Measurements from ENCODE around the gene MOCOS.
"Not testable (repeated sequence)": the region's sequence is repeated elsewhere in the genome, so short reads cannot be mapped to it uniquely, and the experiment has no call there.

Gene MOCOS

GRCh38 chr18:36187193-36187825 lies at the start of gene MOCOS:
Gene MOCOS (plus strand): TSS chr18:36187497. CDS start chr18:36187540, 43 bp downstream.
- DNase-seq (ENCODE audit: low read depth in 3 of 3) = no peak

GRCh38 chr18:36139245-36139644 lies 48.1 kb upstream of the MOCOS start:
- no peak for DNase-seq (ENCODE audit: low read depth in 3 of 3)

GRCh38 chr18:36141576-36141975 lies 45.7 kb upstream of the MOCOS start:
- no peak for DNase-seq (ENCODE audit: low read depth in 3 of 3)

- DNase-seq (ENCODE audit: low read depth in 3 of 3) = no peak
Measured at GRCh38 chr18:36142751-36143150, 44.5 kb upstream of the MOCOS start.

- DNase-seq (ENCODE audit: low read depth in 3 of 3) = no peak
Measured at GRCh38 chr18:36143391-36143790, 43.9 kb upstream of the MOCOS start.

GRCh38 chr18:36149514-36150289 lies 37.6 kb upstream of the MOCOS start:
- no peak for DNase-seq (ENCODE audit: low read depth in 3 of 3)

- no peak for DNase-seq (ENCODE audit: low read depth in 3 of 3)
Measured at GRCh38 chr18:36152781-36153180, 34.5 kb upstream of the MOCOS start.

GRCh38 chr18:36153203-36153602 lies 34.1 kb upstream of the MOCOS start:
- no peak for DNase-seq (ENCODE audit: low read depth in 3 of 3)

GRCh38 chr18:36153771-36154170 lies 33.5 kb upstream of the MOCOS start:
- DNase-seq (ENCODE audit: low read depth in 3 of 3) = no peak

- DNase-seq (ENCODE audit: low read depth in 3 of 3) = no peak
Measured at GRCh38 chr18:36155851-36156757, 31.2 kb upstream of the MOCOS start.

- no peak for DNase-seq (ENCODE audit: low read depth in 3 of 3)
Measured at GRCh38 chr18:36157441-36157840, 29.9 kb upstream of the MOCOS start.

- DNase-seq (ENCODE audit: low read depth in 3 of 3) = no peak
Measured at GRCh38 chr18:36158266-36158867, 28.9 kb upstream of the MOCOS start.

GRCh38 chr18:36160959-36161371 lies 26.3 kb upstream of the MOCOS start:
- no peak for DNase-seq (ENCODE audit: low read depth in 3 of 3)

GRCh38 chr18:36162981-36163380 lies 24.3 kb upstream of the MOCOS start:
- no peak for DNase-seq (ENCODE audit: low read depth in 3 of 3)

- no peak for DNase-seq (ENCODE audit: low read depth in 3 of 3)
Measured at GRCh38 chr18:36167692-36168218, 19.5 kb upstream of the MOCOS start.

- not testable (repeated sequence) for DNase-seq (ENCODE audit: low read depth in 3 of 3)
Measured at GRCh38 chr18:36168296-36168695, 19.0 kb upstream of the MOCOS start.

- no peak for DNase-seq (ENCODE audit: low read depth in 3 of 3)
Measured at GRCh38 chr18:36169938-36170337, 17.4 kb upstream of the MOCOS start.

- no peak for DNase-seq (ENCODE audit: low read depth in 3 of 3)
Measured at GRCh38 chr18:36175481-36175880, 11.8 kb upstream of the MOCOS start.

- no peak for DNase-seq (ENCODE audit: low read depth in 3 of 3)
Measured at GRCh38 chr18:36176177-36176584, 11.1 kb upstream of the MOCOS start.

- DNase-seq (ENCODE audit: low read depth in 3 of 3) = no peak
Measured at GRCh38 chr18:36176711-36177110, 10.6 kb upstream of the MOCOS start.

GRCh38 chr18:36177913-36178312 lies 9.4 kb upstream of the MOCOS start:
- no peak for DNase-seq (ENCODE audit: low read depth in 3 of 3)
